Raji (cell line): Measurements from ENCODE around the gene TRAF4.

ENCODE experiments used
- POLR2A ChIP-seq: IDR thresholded peaks from 2 replicates; pipeline ENCODE4 v1.6.1; 2011; ENCODE audit warnings: low read depth, low read length, control low read depth; ENCODE audit not compliant: insufficient read depth

The TRAF4 gene

GRCh38 chr17:28738680-28739384, 5.0 kb upstream of the TRAF4 start:
- TF ChIP-seq POLR2A, result 0 out of 2 replicates have a peak, but pooled peaks have one; percentile 31

- no peak for TF ChIP-seq POLR2A
Measured at GRCh38 chr17:28740406-28741357, 3.1 kb upstream of the TRAF4 start.

DNA sequence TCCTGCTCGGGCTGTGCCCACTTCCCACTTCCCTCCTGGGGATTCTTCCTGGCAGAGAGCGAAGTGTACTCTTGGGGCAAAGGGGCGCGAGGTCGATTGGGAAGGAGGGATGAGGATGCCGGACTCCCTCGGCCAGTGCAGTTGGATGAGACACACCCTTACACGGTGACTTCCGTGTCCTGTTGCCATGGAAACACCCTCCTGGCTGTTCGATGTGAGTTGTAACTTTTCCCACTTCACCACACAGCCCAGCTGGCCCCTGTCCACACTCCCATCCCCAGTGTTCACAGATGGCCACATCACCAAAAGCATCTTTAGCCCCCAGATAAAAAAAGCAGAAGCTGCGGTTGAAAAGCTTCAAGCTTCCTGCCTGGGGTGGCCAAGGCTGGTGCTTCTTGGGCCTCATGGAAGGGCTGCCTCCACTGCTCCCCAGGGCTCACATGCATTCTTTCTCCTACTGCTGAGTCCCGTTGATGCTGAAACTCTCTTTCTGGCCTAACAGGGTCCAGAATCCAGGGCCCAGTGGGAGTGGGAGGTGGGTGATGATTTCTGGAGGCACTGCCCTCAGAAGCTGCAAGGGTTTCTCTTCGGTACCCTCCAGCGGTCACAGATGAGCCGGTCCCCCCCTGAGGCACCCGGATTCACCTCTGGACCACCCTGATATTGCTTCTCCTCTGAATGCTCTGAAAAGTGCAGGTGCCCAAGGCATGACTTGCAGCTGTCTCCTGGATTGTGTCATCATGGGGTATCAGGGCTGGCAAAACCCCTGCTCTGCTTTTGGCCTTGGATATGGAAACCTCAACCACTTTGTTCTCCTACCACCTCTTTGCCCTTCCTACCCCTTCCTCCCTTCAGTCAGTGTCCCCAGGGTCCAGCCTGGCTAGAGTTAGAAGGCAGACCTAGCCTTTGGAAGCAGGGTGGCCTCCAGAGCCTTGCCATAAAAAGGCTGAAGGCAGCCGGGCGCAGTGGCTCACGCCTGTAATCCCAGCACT, 2.2 kb upstream of the TRAF4 start:
- peak; percentile 53 for TF ChIP-seq POLR2A

GRCh38 chr17:28744104-28744971, 527 bp downstream of the TRAF4 start:
- peak; percentile 43 for TF ChIP-seq POLR2A

DNA sequence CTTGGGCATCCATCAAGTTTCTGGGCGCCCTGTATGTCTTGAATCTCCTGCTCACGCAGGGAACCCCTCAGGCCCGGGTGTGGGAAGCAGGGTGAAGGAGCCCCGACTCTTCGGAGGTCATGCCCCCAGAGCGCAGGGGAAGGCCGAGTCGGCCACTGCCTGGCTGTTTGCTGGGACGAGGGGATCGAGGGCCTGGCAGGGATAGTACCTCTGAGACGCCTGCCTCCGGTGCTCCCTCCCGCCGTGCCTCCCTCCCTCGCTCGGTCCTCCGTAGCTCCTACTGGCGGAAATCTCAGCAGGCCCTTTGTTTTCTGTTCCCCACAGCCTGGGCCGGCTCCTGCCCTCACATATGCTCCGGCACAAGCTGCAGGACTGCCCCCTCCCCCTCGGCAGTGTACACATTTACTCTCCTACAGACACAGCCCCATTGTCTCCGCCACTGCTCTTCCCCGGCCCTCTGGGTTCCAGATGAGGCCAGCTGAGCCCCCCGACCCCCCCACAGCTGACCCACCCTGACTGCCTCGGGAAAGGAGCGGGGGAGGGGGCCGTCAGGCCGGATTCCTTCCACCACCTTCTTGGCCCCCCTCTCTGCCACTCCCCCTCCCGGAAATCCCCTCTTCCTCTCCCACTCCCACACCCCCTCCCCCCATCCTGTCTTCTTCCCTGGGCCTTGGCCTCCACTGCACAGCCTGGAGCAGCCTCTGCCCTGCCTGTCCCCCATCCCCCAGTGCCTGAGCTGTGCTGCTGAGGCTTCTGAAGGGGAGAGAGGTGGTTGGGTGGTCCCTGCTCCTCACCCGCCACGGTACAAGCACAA, 1.4 kb downstream of the TRAF4 start:
- TF ChIP-seq POLR2A, result peak; percentile 19; the same call in 1 of the 2 replicates

- no peak for TF ChIP-seq POLR2A
Measured at GRCh38 chr17:28745786-28746411, 2.1 kb downstream of the TRAF4 start.

- TF ChIP-seq POLR2A, result no peak
Measured at GRCh38 chr17:28746611-28747050, 2.8 kb downstream of the TRAF4 start.

DNA sequence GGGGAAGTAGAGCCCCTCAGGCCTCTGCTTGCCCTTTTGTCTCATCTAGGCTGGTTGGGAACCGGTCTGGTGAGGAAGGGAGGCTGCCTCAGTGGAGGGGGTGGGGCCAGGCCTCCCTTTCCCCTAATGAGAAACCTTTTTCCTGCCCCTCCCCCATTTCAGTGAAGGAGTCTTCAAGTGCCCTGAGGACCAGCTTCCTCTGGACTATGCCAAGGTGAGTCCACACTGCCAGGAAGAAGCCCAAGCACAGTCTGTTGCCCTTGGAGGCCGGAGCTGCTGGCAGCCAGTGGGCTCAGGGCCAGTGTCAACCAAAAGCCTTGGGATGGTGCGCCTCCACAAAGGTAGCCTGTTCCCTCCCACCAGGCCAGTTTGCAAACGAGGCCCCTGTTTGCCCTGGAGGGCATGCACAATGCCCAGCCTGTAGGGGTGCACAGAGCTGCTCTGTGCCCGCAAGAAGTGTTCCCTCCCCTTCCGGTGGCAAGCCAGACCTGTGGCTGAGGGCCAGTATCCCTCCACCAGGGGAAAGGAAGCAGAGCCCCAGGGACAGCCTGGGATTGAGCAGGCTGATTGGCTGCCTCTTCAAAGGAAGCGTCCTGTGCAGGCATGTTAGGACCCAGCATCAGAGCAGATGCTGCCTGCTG, 3.4 kb downstream of the TRAF4 start:
- TF ChIP-seq POLR2A, result no peak

DNA sequence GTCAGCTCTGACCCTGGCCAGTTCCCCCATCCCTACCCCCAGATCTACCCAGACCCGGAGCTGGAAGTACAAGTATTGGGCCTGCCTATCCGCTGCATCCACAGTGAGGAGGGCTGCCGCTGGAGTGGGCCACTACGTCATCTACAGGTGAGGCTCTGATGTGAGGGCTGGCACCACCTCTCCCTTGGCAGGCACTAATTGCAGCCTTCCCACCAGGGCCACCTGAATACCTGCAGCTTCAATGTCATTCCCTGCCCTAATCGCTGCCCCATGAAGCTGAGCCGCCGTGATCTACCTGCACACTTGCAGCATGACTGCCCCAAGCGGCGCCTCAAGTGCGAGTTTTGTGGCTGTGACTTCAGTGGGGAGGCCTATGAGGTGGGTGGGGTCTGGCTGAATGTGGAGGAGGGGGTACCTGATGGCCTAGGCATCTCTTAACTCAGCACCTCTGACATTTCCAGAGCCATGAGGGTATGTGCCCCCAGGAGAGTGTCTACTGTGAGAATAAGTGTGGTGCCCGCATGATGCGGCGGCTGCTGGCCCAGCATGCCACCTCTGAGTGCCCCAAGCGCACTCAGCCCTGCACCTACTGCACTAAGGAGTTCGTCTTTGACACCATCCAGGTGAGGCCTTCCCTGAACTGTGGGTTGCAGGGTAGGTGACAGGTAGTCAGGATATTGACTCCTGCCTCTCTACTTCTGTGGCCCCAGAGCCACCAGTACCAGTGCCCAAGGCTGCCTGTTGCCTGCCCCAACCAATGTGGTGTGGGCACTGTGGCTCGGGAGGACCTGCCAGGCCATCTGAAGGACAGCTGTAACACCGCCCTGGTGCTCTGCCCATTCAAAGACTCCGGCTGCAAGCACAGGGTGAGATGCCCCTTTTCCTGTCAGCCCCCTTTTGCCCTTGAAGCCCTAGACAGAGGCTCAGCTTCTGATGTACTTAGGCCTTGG, 4.3 kb downstream of the TRAF4 start:
- no peak for TF ChIP-seq POLR2A

DNA sequence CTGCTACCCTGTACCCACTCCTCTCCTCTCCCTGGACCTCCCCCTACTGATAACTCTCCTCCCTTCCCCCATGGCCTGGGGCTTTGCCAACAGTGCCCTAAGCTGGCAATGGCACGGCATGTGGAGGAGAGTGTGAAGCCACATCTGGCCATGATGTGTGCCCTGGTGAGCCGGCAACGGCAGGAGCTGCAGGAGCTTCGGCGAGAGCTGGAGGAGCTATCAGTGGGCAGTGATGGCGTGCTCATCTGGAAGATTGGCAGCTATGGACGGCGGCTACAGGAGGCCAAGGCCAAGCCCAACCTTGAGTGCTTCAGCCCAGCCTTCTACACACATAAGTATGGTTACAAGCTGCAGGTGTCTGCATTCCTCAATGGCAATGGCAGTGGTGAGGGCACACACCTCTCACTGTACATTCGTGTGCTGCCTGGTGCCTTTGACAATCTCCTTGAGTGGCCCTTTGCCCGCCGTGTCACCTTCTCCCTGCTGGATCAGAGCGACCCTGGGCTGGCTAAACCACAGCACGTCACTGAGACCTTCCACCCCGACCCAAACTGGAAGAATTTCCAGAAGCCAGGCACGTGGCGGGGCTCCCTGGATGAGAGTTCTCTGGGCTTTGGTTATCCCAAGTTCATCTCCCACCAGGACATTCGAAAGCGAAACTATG, 5.2 kb downstream of the TRAF4 start:
- TF ChIP-seq POLR2A, result no peak
